Activated T-helper 1 cell treated with Interleukin-2 at 50 U/mL for 16 hours (primary cell): ENCODE results near the gene ACVR1.
"Not testable (repeated sequence)": the region's sequence is repeated elsewhere in the genome, so short reads cannot be mapped to it uniquely, and the experiment has no call there.

Source experiments
- DNase-seq: peaks from one replicate; pipeline ENCODE4 v3.0.0-alpha.2; 2020; ENCODE audit warnings: low read depth

The ACVR1 gene

DNA sequence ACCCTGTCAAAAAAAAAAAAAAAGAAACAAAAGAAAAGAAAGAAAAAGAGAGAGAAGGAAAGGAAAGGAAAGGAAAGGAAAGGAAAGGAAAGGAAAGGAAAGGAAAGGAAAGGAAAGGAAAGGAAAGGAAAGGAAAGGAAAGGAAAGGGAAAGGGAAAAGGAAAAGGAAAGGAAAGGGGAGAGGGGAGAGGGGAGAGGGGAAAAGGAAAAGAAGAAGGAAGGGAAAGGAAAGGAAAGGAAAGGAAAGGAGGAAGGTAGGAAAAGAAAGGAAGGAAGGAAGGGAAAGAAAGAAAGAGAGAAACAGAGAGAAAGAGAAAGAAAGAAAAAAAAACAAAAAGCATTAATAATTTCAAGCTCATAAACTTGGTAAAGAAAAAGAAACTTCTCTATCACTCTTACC, 49.5 kb downstream of the ACVR1 start:
- not testable (repeated sequence) for DNase-seq

DNA sequence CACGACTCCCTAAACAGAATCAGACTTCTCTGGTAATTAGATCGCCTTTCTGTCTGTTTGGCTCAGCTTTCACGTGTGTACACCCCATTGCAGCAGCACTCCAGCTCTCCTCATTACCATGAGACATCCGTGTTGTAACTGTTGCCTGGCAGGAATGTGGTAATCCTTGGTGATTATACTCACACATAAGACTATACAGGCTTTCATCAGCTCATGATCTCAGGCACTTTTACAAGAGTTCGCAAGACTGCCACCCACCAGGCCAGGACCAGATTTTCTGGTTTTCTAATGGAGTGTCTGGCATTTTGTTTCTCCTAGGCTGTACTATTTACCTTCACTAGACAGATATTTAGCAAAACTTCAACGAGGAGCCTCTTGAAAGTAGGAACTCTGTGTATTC, 50.2 kb downstream of the ACVR1 start:
- DNase-seq = no peak

DNA sequence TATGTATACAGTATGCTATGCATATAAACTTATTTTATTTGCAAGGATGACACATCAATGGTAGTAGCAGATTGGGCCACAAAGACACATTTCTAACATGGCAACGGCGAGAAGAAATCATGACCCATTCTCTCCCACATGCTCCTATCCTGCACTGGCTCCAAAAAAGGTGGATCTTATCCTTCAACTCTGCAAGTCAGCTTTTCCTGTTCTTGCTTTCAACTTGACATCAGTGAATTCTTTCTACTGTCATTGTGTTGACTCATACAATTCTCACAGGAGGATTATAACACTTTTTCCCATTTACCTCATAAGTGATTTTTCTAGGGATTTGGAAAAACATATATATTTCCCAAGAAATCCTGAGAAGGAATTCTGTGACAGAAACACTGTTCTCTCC, 53.1 kb downstream of the ACVR1 start:
- no peak for DNase-seq

DNA sequence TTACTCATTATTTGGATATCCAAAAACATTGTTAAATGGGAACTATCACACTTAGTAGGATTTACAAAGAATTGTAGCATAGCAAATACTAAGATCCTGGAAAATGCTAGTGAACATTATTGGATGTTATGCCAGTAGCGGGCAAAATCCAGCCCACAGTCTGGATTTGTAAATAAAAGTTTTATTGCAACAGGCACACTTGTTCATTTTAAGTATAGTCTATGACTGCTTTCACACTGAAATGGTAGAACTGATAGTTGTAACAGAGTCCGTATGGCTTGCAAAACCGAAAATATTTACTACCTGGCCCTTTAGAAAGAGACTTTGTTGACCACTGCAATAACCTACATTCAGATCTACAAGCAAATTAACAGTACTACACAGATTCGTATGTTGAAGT, 53.6 kb downstream of the ACVR1 start:
- no peak for DNase-seq

DNA sequence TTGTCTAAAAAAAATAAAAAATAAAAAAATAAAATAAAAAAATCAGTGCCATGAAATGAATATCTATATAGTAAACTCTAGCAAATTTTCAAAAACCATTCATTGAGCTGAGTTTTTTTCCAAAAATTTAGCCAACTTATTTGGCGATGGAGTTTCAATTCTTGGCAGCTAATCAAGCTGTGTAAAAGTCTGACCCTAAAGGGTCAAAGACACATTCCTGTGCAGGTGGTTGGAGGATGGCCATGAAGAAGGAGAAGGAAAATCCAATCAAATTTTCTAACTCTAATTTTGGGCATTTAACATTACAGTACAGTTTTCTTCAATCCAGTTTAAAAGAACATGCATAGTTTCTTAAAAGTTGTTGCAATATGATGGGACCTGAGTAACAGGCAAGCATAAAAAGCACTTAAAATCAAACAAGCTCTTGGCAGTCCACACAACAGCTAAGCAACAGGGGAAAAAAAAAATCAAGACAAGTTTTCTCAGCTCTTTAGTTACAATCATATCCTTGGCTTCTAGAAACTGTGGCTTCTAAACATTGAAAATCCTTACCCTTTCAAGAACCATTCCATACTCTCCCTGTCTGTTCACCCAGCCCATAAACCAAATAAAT, 54.5 kb downstream of the ACVR1 start:
- no peak for DNase-seq

DNA sequence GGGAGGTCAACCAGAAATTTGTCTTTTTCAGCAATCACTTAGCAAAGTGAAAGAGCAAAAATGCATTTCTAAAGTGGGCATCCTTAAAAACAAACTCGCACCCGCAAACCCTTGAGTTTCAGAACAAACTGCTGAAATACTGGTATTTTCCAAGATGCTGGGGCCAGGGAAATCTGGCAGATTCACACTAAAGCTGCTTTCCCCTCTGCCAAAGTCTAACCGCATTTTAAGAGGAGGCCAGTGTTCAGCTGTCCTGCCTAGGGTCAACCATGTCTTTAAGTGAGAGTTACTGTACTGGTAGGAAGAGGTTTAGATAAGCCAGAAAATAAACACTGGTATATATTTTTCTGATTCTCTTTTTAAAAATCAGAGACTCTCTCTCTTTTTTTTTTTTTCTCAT, 55.9 kb downstream of the ACVR1 start:
- no peak for DNase-seq

DNA sequence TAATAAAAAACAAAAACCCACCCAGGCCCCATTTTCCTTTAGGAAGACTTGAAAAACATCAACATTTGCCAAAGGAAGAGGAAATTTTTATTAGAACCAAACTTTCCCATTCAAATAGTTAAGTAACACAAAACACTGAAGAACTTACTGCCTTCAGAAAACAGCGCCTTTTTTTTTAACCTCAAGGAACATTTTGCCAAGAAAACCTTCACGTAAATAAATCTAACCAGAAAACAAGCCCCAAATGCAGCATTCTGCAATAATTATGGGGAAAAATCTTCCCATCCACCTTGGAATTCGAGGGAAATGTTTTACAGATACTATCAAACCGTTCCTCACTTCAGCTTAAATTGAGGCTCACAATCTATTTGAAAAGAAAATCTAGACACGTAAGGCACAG, 56.4 kb downstream of the ACVR1 start:
- no peak for DNase-seq

DNA sequence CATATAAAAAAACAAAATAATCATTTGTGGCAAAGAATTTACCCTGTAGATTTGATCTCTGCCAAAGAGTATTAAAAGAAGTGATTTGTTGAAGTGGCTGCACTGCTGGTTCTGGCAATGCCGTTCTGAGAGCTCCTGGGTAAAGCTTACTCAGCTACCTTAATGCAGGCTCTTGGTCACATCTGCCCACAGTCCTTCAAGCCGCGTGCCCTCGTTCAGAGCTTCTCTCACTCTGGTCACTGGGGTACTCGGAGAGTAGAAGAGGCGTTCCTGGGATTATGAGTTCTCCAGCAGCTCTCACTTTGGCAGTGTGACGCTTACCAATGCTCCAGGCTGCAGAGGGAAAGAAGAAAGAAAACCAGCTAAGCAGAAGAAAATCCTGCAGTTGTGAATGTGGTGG, 57.9 kb downstream of the ACVR1 start:
- no peak for DNase-seq

DNA sequence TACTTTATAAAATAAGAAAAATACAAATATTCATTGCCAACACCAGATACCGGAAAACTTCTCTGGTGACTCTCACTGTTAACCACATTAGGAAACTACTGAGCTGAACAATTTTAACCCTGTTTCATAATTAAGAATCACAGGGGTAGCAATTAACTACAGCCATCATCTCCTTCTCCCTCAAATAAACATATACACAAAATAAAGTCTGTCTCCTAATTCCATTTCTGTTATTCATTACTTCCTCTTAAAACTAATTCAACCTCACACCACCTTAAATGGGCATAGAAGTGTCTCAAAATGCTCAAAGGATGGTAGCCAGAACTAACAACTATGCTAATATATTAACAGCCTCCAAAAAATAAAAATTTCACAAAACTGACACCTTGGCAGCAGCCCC, 60.7 kb downstream of the ACVR1 start:
- DNase-seq = no peak

DNA sequence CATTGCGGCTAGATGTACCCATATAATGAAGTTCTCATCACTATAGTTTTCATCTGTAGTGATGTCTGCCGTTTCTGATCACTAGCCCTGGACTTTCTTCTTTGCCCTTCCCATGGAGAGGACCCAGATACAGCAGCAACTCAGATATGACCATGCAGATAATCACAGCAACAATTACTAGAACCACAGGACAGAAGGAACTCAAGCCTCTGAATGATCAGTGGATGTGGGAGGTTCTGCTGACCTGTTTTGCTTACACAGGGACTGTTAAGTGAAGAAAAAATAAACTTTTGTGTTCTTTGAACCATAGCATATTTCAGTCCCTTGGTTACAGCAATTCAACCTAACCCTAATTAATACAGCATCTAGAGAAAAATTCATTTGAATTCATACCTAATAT, 62.7 kb downstream of the ACVR1 start:
- no peak for DNase-seq

DNA sequence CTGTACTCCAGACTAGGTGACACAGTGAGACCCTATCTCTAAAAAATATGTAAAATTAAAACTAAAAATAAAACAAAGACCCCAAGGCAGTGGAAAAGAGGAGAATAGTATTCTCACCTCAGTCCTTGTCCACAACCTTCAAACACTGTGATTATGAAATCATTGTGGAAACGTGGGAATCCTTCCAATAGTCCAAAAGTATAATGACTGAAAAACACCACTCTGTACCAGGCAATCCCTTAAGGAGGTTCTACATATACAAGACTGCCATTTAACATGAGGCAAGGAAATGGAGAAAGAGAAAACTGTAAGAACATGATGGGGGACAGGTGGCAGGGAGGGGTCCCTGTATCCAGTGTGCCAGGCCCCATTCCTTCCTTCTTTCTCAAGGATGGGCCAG, 66.1 kb downstream of the ACVR1 start:
- DNase-seq = no peak

DNA sequence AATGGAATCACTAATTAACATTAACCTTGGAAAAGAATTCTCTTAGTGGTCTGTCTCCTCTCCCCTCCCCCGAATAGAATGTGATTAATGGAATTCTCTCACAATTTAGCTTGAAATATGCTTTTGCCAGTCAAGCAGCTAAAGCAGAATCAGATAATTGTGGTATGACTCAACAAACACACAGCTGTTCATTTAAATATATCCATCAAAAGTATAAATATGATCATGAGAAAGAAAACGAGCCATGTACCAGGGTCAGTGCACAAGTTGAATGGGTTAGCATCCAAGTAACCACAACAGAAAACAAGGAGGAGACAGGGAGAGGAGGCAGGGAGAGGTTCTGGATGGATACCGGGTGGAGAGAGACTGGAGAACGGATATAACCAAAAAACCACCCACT, 66.9 kb downstream of the ACVR1 start:
- DNase-seq = no peak

DNA sequence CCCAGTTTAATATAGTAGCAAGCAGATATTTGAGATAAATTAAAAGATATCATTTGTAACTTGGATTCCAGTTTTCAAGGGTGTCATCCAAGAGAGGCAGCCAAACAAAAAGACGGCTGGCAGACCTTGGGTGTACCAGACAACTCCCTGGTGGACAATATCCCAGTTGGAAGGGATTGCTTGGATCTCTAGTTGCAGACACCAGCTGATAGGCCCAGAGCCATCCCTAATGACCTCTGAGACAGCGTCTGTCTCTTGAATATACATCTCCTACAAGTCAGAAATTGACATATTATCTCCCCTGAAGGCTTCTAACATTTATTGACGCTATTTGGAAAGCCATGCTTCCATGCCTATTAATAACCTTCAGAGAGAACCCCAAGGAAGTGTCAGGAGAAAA, 67.7 kb downstream of the ACVR1 start:
- DNase-seq = no peak

DNA sequence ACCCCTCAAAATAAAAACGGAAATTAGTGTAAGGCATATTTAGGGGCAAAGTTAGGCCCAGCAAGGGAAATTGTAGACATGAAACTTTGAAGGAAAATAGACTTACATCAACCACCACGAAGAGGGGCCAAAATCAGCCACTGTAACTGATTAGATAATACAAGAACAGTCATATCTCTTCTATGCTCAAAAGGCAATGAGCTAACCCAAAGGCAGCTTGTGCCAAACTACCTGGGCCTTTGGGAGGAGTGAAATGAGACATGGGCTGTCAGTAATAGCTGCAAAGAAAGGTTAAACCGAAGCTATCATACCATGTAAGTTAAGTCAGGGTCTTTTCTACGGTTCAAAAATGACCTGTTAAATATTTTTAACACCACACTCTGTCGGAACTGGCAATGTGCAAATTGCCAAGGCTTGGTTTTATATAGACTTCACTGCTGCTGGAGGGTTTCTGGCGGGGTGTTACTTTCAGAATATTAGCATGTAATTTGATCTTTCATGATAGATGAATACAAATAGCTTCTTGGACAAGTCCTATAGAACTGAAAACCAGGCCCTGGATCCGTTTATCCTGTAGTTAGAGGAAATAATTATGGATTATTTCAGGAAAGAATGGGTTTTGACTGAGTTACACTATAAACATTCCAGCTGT, 69.6 kb downstream of the ACVR1 start:
- DNase-seq = no peak

DNA sequence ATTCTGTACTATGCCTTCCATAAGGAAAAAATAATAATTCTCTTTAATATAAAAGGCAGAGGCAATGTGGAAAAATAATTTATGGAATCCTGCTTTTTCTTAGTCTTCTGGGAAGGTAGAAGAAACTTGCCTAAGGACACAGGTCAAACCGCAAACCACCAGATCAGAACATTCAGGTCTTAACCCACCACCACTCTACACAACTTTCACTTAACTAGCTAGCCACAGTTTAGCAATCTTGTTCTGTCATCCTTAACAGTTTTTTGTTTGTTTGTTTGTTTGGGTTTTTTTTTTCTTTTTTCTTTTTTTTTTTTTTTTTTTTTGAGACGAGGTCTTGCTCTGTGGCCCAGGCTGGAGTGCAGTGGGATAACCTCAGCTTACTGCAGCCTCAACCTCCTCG, 70.6 kb downstream of the ACVR1 start:
- no peak for DNase-seq

DNA sequence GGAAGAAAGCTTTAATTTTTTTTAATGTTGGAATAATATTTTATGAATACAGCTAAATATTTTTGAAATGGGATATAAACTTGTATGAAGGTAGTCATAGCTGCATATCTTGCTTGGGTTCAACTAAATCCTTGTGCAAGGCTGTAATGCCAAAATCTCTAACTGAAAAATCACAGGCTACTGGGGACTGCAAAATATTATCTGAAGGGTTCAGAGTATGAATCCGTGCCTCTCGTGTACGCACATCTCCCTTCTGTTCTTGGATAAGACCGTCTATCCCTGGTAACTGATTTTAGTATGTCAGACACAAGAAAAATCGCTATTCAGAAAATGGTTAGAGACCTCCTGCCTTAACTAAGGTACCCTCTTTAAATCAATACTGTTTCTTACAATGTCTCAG, 71.8 kb downstream of the ACVR1 start:
- DNase-seq = no peak

DNA sequence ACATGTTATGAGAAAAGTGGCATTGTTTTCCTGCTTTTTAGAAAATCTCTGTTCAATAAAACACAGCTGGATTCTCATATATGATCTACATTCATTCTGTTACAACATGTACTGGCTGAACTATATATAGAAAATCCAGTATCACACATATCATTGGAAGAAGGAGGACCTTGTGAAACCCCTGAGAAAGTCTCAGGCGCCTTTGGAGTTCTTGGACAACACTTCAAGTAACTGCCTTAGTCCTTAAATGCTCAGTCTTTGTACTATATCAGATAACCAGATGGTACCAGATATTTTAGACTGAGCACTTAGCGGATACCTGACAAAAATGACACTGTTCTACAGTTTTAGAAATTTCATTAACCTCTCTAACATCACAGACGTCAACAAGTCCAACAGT, 72.2 kb downstream of the ACVR1 start:
- DNase-seq = no peak

DNA sequence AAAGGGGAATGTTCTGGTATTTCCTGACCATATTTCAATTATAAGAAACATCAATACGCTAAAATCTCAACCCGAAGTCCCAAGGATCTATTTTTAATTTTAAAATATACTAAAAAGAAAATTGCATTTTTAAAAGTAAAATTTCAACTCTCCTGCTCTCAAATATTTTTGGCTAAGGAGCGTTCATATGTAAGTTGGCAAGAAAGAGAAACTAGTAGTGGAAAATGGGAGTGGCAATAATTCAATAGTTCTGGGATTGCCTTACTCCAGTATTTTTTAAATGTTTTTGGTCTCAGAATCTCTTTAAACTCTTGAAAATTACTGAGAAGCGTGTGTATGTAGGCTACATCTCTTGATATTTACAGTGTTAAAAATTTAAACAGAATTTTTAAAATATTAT, 72.7 kb downstream of the ACVR1 start:
- DNase-seq = no peak

DNA sequence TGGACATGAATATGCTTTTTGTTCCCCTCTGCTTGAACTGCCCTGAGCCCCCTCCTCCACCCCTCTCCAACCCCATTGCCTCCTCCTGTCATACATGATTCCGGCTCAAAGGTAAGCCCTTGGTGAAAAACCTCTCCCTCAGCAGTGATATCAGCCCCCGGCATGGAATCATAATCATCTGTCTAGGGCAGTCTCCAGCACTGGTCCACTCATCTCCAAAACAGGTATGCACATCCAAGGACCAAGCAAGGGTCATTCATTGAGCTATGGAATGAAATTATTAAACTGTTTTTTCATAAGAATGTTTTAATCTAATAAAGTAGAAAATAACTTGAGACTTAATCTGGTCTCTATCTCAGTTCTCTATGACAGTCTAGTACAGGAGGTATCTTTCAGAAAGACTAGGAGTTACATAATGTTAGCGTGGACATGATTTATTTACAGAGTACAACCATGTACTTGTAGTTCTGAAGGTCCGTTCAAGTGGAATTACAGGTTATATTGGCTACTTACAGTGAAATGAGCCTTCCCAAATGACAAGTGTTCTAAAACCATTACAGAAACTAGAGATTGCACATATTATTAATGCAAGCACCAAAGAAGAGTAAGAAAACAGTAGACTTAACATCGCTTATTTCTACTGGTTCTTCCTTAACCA, 75.2 kb downstream of the ACVR1 start:
- no peak for DNase-seq

DNA sequence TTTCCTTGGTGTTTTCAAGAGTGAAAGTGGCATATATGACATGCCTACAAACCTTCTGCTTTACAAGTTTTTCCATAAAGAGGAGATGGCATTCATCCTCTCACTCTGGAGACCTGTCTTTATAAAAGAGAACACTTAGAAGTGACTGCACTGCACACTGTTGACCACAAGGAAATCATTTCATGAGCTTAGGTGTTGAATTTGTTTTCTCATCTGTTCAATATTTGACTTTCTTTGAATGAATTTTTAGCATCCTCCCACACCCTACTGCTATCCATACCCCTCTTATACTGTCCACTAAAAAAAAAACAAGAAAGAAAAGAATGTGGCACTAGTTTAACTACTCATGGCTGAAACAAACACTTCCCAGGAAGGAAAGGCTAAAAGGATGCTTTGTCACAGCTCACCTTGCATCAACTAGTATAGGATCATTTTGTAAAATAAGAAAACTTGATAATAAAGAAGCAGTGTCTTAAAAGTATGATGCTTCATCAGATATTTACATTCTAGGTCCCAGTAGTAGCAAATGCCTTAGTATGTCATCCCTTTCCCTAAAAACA, 83.0 kb downstream of the ACVR1 start:
- DNase-seq = no peak

DNA sequence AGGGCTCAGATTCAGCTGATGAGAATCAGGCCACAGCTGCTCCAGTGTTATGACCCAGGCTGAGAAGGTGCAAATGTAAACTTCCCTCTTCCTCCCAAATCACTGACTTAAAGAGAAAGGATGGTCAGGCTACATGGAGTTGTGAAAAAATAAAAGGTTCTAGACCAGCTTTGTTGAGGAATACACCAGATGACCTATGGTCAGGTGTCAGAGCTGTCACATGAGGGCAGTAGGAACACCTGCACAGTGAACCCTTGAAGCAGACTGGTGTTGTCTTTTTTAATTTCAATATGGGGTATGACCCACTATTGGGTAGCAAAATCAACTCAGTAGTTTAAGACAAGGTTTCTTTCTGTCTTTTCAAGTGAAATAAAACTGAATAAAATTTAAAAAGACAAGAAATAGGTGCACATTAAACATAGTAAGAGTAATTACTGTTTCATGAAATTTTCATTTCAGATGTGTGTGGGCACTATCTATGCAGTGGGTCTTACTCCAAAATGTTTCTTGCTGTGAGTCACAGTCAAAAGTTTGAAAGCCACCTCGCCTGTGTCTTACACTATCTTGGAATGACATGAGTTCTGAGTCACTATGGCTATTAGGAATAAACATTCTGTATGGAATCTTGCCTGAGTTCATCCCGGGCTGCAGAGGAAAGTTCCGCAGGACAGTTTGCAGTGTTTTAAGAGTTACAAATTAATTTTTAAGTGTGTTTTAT, 83.6 kb downstream of the ACVR1 start:
- DNase-seq = no peak

DNA sequence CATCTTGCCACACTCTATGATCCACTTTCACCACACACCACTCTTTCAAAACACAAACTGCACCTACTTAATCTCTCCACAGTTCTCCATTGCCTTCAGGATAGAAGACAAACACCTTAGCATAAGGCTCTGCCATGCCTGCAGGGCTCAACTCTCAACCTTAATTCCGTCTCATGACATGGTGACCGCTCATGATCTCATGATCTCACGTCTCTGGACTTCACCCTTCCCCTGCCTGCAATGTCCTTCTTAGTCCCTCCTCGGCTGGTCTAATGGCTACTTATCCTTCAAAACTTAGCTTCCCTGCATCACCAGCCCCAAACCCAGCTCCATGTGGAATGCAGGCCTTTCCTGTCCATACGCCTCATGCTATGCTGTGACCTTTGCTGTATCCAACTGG, 85.3 kb downstream of the ACVR1 start:
- DNase-seq = no peak

DNA sequence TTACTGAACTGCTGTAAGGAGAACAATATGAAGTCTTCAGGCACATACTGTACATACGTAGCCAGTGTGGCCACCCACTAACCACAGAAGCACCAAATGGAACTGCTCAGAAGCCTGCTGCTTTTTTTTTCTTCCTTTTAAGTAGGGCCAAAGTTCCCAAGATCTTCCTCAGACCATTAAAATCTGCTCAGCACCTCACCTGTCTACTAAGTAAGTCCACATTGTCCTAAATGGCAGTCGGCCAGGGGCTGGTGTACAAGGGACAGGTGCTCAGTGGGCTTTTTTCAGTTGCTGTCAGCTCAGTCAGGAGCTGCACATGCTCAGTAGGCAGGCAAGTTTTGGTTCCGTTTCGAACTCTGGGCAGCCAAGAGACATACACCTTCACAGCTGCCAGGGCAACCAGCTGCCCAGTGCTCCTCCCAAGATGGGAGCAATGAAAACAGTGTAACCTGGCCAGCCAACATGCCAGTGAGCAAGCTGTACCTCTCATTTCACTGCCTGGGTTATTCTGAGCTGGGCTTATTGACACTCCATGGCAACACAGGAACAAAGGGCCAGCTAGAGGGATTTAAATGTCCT, 86.1 kb downstream of the ACVR1 start:
- no peak for DNase-seq
